ENCODE measurements around the gene SEPHS1.

Gene SEPHS1

GRCh38 chr10:13347043-13347499, 1.0 kb downstream of the SEPHS1 start:
- no peak for TF ChIP-seq CTCF (IDR thresholded peaks at IDR 0.05; ENCODE audit: low read depth, low read length)
- DNase-seq (ENCODE audit: extremely low read depth, low read depth) = no peak

GRCh38 chr10:13346283-13347042, 1.6 kb downstream of the SEPHS1 start:
- TF ChIP-seq CTCF (IDR thresholded peaks at IDR 0.05; ENCODE audit: low read depth, low read length) = no peak
- no peak for DNase-seq (ENCODE audit: extremely low read depth, low read depth)

GRCh38 chr10:13340626-13341376, 7.3 kb downstream of the SEPHS1 start:
- no peak for TF ChIP-seq CTCF (IDR thresholded peaks at IDR 0.05; ENCODE audit: low read depth, low read length)
- DNase-seq (ENCODE audit: extremely low read depth, low read depth) = no peak

GRCh38 chr10:13340068-13340467, 8.0 kb downstream of the SEPHS1 start:
- no peak for DNase-seq (ENCODE audit: extremely low read depth, low read depth)
- no peak for TF ChIP-seq CTCF (IDR thresholded peaks at IDR 0.05; ENCODE audit: low read depth, low read length)

- DNase-seq (ENCODE audit: extremely low read depth, low read depth) = peak; percentile 60
- no peak for TF ChIP-seq CTCF (IDR thresholded peaks at IDR 0.05; ENCODE audit: low read depth, low read length)
Observed at GRCh38 chr10:13338390-13339110, 9.5 kb downstream of the SEPHS1 start.

- TF ChIP-seq CTCF (IDR thresholded peaks at IDR 0.05; ENCODE audit: low read depth, low read length) = no peak
- DNase-seq (ENCODE audit: extremely low read depth, low read depth) = no peak
Observed at GRCh38 chr10:13337827-13338196, 10.3 kb downstream of the SEPHS1 start.

All from AG09319 (cell line).